Upper lobe of left lung (tissue), 4 donors: ENCODE results near the gene AMPD3.

Experiments
- POLR2A ChIP-seq, 4 donors: fragments of 450-650 bp; IDR thresholded peaks; one replicate each; pipeline ENCODE4 v1.5.1; 2016 to 2017; ENCODE audit warnings: antibody characterized with exemption in 4 of 4, mild to moderate bottlenecking in 2 of 4
- POLR2AphosphoS5 ChIP-seq, 2 donors: sonication (generic); formaldehyde crosslinking; IDR thresholded peaks; one replicate each; pipeline ENCODE4 v1.5.1; 2017; ENCODE audit warnings: antibody characterized with exemption in 2 of 2
- TF ChIP-seq, protein P1 (sequence below), 6 experiments: fragments of 450-650 bp in 4 of 6; fragments of 200-600 bp in 2 of 6; sonication (generic) in 2 of 6; IDR thresholded peaks; one replicate each; pipeline ENCODE4 v1.5.1; 2016 to 2019; ENCODE audit warnings: antibody characterized with exemption in 6 of 6

DNA sequence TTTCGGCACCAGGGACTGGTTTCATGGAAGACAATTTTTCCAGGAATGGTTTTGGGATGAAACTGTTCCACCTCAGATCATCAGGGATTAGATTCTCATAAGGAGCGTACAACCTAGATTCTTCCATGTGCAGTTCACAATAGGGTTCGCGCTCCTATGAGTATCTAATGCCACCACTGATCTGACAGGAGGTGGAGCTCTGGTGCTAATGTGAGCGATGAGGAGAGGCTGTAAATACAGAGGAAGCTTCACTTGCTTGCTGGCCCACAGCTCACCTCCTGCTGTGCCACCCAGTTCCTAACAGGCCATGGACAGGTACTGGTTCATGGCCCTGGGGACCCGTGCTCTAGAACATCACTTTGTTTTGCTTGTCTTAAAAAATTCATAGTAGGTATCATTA, 41.8 kb upstream of the AMPD3 start:
- TF ChIP-seq, protein P1, sequence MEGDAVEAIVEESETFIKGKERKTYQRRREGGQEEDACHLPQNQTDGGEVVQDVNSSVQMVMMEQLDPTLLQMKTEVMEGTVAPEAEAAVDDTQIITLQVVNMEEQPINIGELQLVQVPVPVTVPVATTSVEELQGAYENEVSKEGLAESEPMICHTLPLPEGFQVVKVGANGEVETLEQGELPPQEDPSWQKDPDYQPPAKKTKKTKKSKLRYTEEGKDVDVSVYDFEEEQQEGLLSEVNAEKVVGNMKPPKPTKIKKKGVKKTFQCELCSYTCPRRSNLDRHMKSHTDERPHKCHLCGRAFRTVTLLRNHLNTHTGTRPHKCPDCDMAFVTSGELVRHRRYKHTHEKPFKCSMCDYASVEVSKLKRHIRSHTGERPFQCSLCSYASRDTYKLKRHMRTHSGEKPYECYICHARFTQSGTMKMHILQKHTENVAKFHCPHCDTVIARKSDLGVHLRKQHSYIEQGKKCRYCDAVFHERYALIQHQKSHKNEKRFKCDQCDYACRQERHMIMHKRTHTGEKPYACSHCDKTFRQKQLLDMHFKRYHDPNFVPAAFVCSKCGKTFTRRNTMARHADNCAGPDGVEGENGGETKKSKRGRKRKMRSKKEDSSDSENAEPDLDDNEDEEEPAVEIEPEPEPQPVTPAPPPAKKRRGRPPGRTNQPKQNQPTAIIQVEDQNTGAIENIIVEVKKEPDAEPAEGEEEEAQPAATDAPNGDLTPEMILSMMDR (IDR thresholded peaks at IDR 0.05): peak in 2 of 6 experiments; percentile 6 to 31
- TF ChIP-seq POLR2AphosphoS5 (IDR thresholded peaks at IDR 0.05) (no peak), POLR2A (IDR thresholded peaks at IDR 0.05) (no peak)
